OCI-LY7 (cell line): ENCODE data around the gene CNOT1. TPM values are rescaled to one million over a fixed set of nuclear protein-coding genes. Genes with fewer than 3 reads are reported as not detected.

ENCODE experiments used
- BruUV-seq: library from RNA; stranded (reverse); fragments of 400-500 nt; replicated peaks from 2 replicates; lab custom pipeline; 2021; lab: Mats Ljungman, UMichigan
- CTCF ChIA-PET: fragments of 300-600 bp; sonication (Branson Sonifier 250); formaldehyde crosslinking; loops from one replicate; lab custom pipeline; 2022; ENCODE audit warnings: antibody characterized with exemption; ENCODE audit not compliant: unreplicated experiment; lab: Charles Lee
- POLR2A ChIA-PET: fragments of 300-600 bp; sonication (Branson Sonifier 250); formaldehyde crosslinking; loops from one replicate; lab custom pipeline; 2022; ENCODE audit warnings: antibody characterized with exemption; lab: Charles Lee
- DNase-seq: peaks from one replicate; pipeline ENCODE4 v3.0.0-alpha.2; 2015; ENCODE audit warnings: low spot score
- H2AFZ ChIP-seq: fragments of 200-600 bp; sonication (generic), shearing (Covaris generic); 2 replicates; pipeline ENCODE4 v1.6.1; 2014; ENCODE audit warnings: mild to moderate bottlenecking, antibody characterized with exemption, low read length, moderate library complexity
- H3K27ac ChIP-seq: fragments of 200-600 bp; sonication (generic); 2 replicates; pipeline ENCODE4 v1.5.1; 2014; ENCODE audit warnings: mixed run types, low read depth, mild to moderate bottlenecking, moderate library complexity, low read length, inconsistent platforms; ENCODE audit not compliant: poor library complexity, severe bottlenecking
- H3K36me3 ChIP-seq: fragments of 200-600 bp; sonication (generic); 2 replicates; pipeline ENCODE4 v1.6.1; 2014; ENCODE audit warnings: mild to moderate bottlenecking, antibody characterized with exemption, low read length, moderate library complexity, mixed read lengths; ENCODE audit not compliant: insufficient read depth
- H3K4me1 ChIP-seq: fragments of 200-600 bp; sonication (generic); 2 replicates; pipeline ENCODE4 v1.5.1; 2014; ENCODE audit warnings: mild to moderate bottlenecking, low read length; ENCODE audit not compliant: insufficient read depth, poor library complexity, severe bottlenecking
- H3K4me2 ChIP-seq: fragments of 200-600 bp; sonication (generic); 2 replicates; pipeline ENCODE4 v1.6.1; 2014; ENCODE audit warnings: mild to moderate bottlenecking, low read length
- H3K4me3 ChIP-seq: fragments of 200-600 bp; sonication (generic); 2 replicates; pipeline ENCODE4 v1.5.1; 2014; ENCODE audit warnings: mild to moderate bottlenecking, low read depth, low read length; ENCODE audit not compliant: poor library complexity, severe bottlenecking
- H3K79me2 ChIP-seq: fragments of 200-600 bp; sonication (generic); 2 replicates; pipeline ENCODE4 v1.6.1; 2016; ENCODE audit warnings: low read depth, mild to moderate bottlenecking, low read length, moderate library complexity, mixed read lengths; ENCODE audit not compliant: insufficient read depth
- H3K9me2 ChIP-seq: fragments of 200-600 bp; sonication (generic); 2 replicates; pipeline ENCODE4 v1.6.1; 2016; ENCODE audit warnings: mild to moderate bottlenecking, low read length, mixed read lengths; ENCODE audit not compliant: insufficient read depth
- H3K9me3 ChIP-seq: fragments of 200-600 bp; sonication (generic); 2 replicates; pipeline ENCODE4 v1.6.1; 2014; ENCODE audit warnings: mild to moderate bottlenecking, mixed run types, low read length, mixed read lengths
- H4K20me1 ChIP-seq: fragments of 200-600 bp; sonication (generic); 2 replicates; pipeline ENCODE4 v1.6.1; 2014; ENCODE audit warnings: mild to moderate bottlenecking, antibody characterized with exemption, low read length, moderate library complexity, mixed read lengths; ENCODE audit not compliant: insufficient read depth
- CTCF ChIP-seq: fragments of 200-600 bp; sonication (generic); conservative IDR thresholded peaks from 2 replicates; pipeline ENCODE4 v1.5.1; 2014; ENCODE audit warnings: mild to moderate bottlenecking, antibody characterized with exemption, low read length, moderate library complexity, mixed read lengths
- EZH2phosphoT487 ChIP-seq: fragments of 200-600 bp; sonication (generic); IDR thresholded peaks from 2 replicates; pipeline ENCODE4 v1.6.1; 2018; ENCODE audit warnings: low read depth, borderline replicate concordance, mild to moderate bottlenecking, mixed run types, antibody characterized with exemption, low read length, moderate library complexity, mixed read lengths
- intact Hi-C: fragments of 100-400 bp; cut with micrococcal nuclease; formaldehyde crosslinking; loops from one replicate; pipeline ENCODE4 v1.10.0; 2022; ENCODE audit not compliant: unreplicated experiment
- total RNA-seq, 2 experiments: library from RNA; depleted of rRNA in 1 of 2; stranded (reverse); fragments of >200 nt in 1 of 2; shearing (Covaris generic) in 1 of 2; gene quantifications; 2 replicates each; pipeline ENCODE4 v1.2.3, GENCODE V29; 2014 to 2022

Gene CNOT1
- total RNA-seq, 2 experiments from 2014 or later: 230 to 288 TPM

GRCh38 chr16:58628845-58629732 is 537 bp downstream of the CNOT1 start:
- ChIA-PET CTCF (interaction anchor here (0.6 kb wide), 1 partner anchor 136 kb away, joined by 3 read pairs; no protein-coding TSS in a partner anchor), POLR2A (interaction anchor here (1.4 to 1.8 kb wide), 2 partner anchors 11 to 127 kb away, joined by 3 to 6 read pairs; no protein-coding TSS in a partner anchor)

GRCh38 chr16:58624209-58624608 is 5.4 kb downstream of the CNOT1 start:
- H3K79me2 ChIP-seq: peaks cover 99% of the 10 kb centered on the region
- DNase-seq: no peak
- H3K4me1 ChIP-seq: peaks cover 14% of the 10 kb centered on the region
- no peak overlapping the region for H3K4me2 ChIP-seq
- no peak overlapping the region for H3K27ac ChIP-seq
- no peak for TF ChIP-seq EZH2phosphoT487
- TF ChIP-seq CTCF: no peak
- intact Hi-C loops: no loop called here
- no peaks in the 10 kb centered on the region for H3K9me2 ChIP-seq
- H4K20me1 ChIP-seq: peaks cover 35% of the 10 kb centered on the region
- peaks cover 94% of the 10 kb centered on the region for H3K36me3 ChIP-seq
- no TSS peak for BruUV-seq
- H3K4me3 ChIP-seq: no peak overlapping the region
- no peak overlapping the region for H2AFZ ChIP-seq
- no peaks in the 10 kb centered on the region for H3K9me3 ChIP-seq
- CTCF ChIA-PET: no interaction called here
- POLR2A ChIA-PET: no interaction called here

More at GRCh38 chr16:58628845-58629732, 537 bp downstream of the CNOT1 start:
- H3K9me2 ChIP-seq: no peaks in the 10 kb centered on the region
- no peaks in the 10 kb centered on the region for H3K9me3 ChIP-seq
- H3K36me3 ChIP-seq: peaks cover 48% of the 10 kb centered on the region
- peak overlapping the region; percentile 97 for H3K4me3 ChIP-seq
- no peak for TF ChIP-seq EZH2phosphoT487
- no peak for TF ChIP-seq CTCF
- peak; percentile 77 for DNase-seq
- H2AFZ ChIP-seq: peak overlapping the region; percentile 47
- no TSS peak for BruUV-seq
- H3K4me1 ChIP-seq: peaks cover 25% of the 10 kb centered on the region
- intact Hi-C loops: loop anchor here (2.0 to 5.0 kb wide), 3 partner anchors 106 to 628 kb away; partner anchors contain the start of genes GOT2, USB1 and ZNF319
- H3K4me2 ChIP-seq: peak overlapping the region; percentile 76
- peaks cover 27% of the 10 kb centered on the region for H4K20me1 ChIP-seq
- H3K79me2 ChIP-seq: peaks cover 55% of the 10 kb centered on the region
- H3K27ac ChIP-seq: peak overlapping the region; percentile 87
